Panc1 (cell line): ENCODE measurements around the gene BTBD17. TPM values are rescaled to one million over a fixed set of nuclear protein-coding genes. Genes with fewer than 3 reads are reported as not detected.

Experiments used
- ATAC-seq: fragments of 200-7000 bp; cut with Tn5 transposase; 2 replicates; pipeline ENCODE4 v1.9.1; 2020; ENCODE audit warnings: mild to moderate bottlenecking, moderate library complexity
- BruUV-seq: library from RNA; stranded (reverse); fragments of 400-500 nt; replicated peaks from 2 replicates; lab custom pipeline; 2021; lab: Mats Ljungman, UMichigan
- CTCF ChIA-PET: fragments of 300-600 bp; sonication (Branson Sonifier 250); formaldehyde crosslinking; loops from one replicate; lab custom pipeline; 2022; ENCODE audit warnings: antibody characterized with exemption; lab: Charles Lee
- POLR2A ChIA-PET: fragments of 300-600 bp; sonication (Branson Sonifier 250); formaldehyde crosslinking; loops from one replicate; lab custom pipeline; 2022; ENCODE audit warnings: antibody characterized with exemption; lab: Charles Lee
- DNase-seq: peaks from one replicate; pipeline ENCODE4 v3.0.0-alpha.2; 2010; ENCODE audit warnings: low read depth, low spot score
- H3K27ac ChIP-seq: 2 replicates; pipeline ENCODE4 v1.5.1; 2011; ENCODE audit warnings: mild to moderate bottlenecking, low read length, inconsistent platforms
- H3K27me3 ChIP-seq: fragments of 200-500 bp; sonication (Bioruptor generic); 2 replicates; pipeline ENCODE4 v1.6.0; 2014; ENCODE audit warnings: low read length, inconsistent platforms; ENCODE audit not compliant: control insufficient read depth, insufficient read depth
- H3K36me3 ChIP-seq: fragments of 200-500 bp; sonication (Bioruptor generic); 2 replicates; pipeline ENCODE4 v1.5.1; 2014; ENCODE audit warnings: inconsistent platforms, mild to moderate bottlenecking, low read length, moderate library complexity; ENCODE audit not compliant: control insufficient read depth, insufficient read depth
- H3K4me1 ChIP-seq: 2 replicates; pipeline ENCODE4 v1.5.1; 2011; ENCODE audit warnings: inconsistent platforms, mild to moderate bottlenecking, low read length, moderate library complexity; ENCODE audit not compliant: control insufficient read depth, insufficient read depth
- H3K4me3 ChIP-seq, 2 experiments: 2 replicates each; pipeline ENCODE4 v1.5.1; 2011 to 2012; ENCODE audit warnings: low read depth in 2 of 2, low read length in 2 of 2, mild to moderate bottlenecking in 2 of 2, inconsistent platforms in 1 of 2, moderate library complexity in 1 of 2
- H3K9me3 ChIP-seq: fragments of 200-500 bp; sonication (Bioruptor generic); 2 replicates; pipeline ENCODE4 v1.5.1; 2014; ENCODE audit warnings: low read depth, mild to moderate bottlenecking, inconsistent platforms, low read length, moderate library complexity; ENCODE audit not compliant: control insufficient read depth, insufficient read depth
- POLR2AphosphoS5 ChIP-seq: IDR thresholded peaks from 2 replicates; pipeline ENCODE4 v1.6.1; 2012; ENCODE audit warnings: mild to moderate bottlenecking, low read depth, low read length, moderate library complexity
- SIN3A ChIP-seq: IDR thresholded peaks from 2 replicates; pipeline ENCODE4 v1.6.1; 2012; ENCODE audit warnings: low read depth, mild to moderate bottlenecking, low read length, moderate library complexity, borderline replicate concordance; ENCODE audit not compliant: insufficient read depth
- TCF7L2 ChIP-seq: IDR thresholded peaks from 2 replicates; pipeline ENCODE4 v1.6.1; 2011; ENCODE audit warnings: mild to moderate bottlenecking, low read depth, low read length, inconsistent platforms
- in situ Hi-C: cut with HindIII; loops from 2 replicates; pipeline ENCODE4 v1.10.0; 2016; ENCODE audit warnings: low sequenced_read_pairs, low pct_unique_long_range_greater_than_20kb
- intact Hi-C: fragments of 100-400 bp; cut with micrococcal nuclease; formaldehyde crosslinking; loops from one replicate; pipeline ENCODE4 v1.10.0; 2022; ENCODE audit not compliant: unreplicated experiment
- total RNA-seq: library from RNA; stranded (reverse); gene quantifications from one replicate; pipeline ENCODE4 v1.2.1, GENCODE V29; 2021; ENCODE audit not compliant: unreplicated experiment
- TF ChIP-seq, protein P1 (sequence below), 2 experiments: IDR thresholded peaks; 2 replicates each; pipeline ENCODE4 v1.6.1; 2011 to 2012; ENCODE audit warnings: low read depth in 2 of 2, control low read depth in 1 of 2, low read length in 1 of 2, mild to moderate bottlenecking in 1 of 2, moderate library complexity in 1 of 2; ENCODE audit not compliant: insufficient read depth in 1 of 2
- TF ChIP-seq, protein P2 (sequence below): fragments of 450-650 bp; IDR thresholded peaks from 2 replicates; pipeline ENCODE4 v1.5.1; 2017; ENCODE audit warnings: mild to moderate bottlenecking

BTBD17 gene
- total RNA-seq, 1 experiment from 2014 or later: not detected

GRCh38 chr17:74309902-74310301 is 51.8 kb downstream of the BTBD17 start:
- H3K4me1 ChIP-seq: no peaks in the 10 kb centered on the region
- DNase-seq: no peak
- no peaks in the 10 kb centered on the region for H3K27me3 ChIP-seq
- intact Hi-C loops: loop anchor here (5.0 kb wide), 1 partner anchor 42 kb away; no protein-coding TSS in a partner anchor
- no peaks in the 10 kb centered on the region for H3K9me3 ChIP-seq
- POLR2A ChIA-PET: no interaction called here
- H3K36me3 ChIP-seq: no peaks in the 10 kb centered on the region
- CTCF ChIA-PET: no interaction called here
- in situ Hi-C loops: no loop called here
- ATAC-seq: no peak
- TF ChIP-seq POLR2AphosphoS5: no peak
- TF ChIP-seq SIN3A: no peak
- TF ChIP-seq, protein P1, sequence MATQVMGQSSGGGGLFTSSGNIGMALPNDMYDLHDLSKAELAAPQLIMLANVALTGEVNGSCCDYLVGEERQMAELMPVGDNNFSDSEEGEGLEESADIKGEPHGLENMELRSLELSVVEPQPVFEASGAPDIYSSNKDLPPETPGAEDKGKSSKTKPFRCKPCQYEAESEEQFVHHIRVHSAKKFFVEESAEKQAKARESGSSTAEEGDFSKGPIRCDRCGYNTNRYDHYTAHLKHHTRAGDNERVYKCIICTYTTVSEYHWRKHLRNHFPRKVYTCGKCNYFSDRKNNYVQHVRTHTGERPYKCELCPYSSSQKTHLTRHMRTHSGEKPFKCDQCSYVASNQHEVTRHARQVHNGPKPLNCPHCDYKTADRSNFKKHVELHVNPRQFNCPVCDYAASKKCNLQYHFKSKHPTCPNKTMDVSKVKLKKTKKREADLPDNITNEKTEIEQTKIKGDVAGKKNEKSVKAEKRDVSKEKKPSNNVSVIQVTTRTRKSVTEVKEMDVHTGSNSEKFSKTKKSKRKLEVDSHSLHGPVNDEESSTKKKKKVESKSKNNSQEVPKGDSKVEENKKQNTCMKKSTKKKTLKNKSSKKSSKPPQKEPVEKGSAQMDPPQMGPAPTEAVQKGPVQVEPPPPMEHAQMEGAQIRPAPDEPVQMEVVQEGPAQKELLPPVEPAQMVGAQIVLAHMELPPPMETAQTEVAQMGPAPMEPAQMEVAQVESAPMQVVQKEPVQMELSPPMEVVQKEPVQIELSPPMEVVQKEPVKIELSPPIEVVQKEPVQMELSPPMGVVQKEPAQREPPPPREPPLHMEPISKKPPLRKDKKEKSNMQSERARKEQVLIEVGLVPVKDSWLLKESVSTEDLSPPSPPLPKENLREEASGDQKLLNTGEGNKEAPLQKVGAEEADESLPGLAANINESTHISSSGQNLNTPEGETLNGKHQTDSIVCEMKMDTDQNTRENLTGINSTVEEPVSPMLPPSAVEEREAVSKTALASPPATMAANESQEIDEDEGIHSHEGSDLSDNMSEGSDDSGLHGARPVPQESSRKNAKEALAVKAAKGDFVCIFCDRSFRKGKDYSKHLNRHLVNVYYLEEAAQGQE (IDR thresholded peaks at IDR 0.05; ENCODE audit: insufficient read depth in 1 of 2, low read depth in 2 of 2, low read length in 1 of 2): no peak
- TF ChIP-seq, protein P2, sequence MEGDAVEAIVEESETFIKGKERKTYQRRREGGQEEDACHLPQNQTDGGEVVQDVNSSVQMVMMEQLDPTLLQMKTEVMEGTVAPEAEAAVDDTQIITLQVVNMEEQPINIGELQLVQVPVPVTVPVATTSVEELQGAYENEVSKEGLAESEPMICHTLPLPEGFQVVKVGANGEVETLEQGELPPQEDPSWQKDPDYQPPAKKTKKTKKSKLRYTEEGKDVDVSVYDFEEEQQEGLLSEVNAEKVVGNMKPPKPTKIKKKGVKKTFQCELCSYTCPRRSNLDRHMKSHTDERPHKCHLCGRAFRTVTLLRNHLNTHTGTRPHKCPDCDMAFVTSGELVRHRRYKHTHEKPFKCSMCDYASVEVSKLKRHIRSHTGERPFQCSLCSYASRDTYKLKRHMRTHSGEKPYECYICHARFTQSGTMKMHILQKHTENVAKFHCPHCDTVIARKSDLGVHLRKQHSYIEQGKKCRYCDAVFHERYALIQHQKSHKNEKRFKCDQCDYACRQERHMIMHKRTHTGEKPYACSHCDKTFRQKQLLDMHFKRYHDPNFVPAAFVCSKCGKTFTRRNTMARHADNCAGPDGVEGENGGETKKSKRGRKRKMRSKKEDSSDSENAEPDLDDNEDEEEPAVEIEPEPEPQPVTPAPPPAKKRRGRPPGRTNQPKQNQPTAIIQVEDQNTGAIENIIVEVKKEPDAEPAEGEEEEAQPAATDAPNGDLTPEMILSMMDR: no peak
- TF ChIP-seq TCF7L2: no peak
- H3K4me3 ChIP-seq: no peak overlapping the region
- no TSS peak for BruUV-seq
- H3K27ac ChIP-seq: no peak overlapping the region

GRCh38 chr17:74307984-74308773 is 53.5 kb downstream of the BTBD17 start:
- ChIA-PET CTCF (no interaction called here), POLR2A (no interaction called here)
- DNase-seq (no peak), ATAC-seq (no peak)
- no TSS peak for BruUV-seq
- H3K9me3 ChIP-seq: no peaks in the 10 kb centered on the region
- TF ChIP-seq SIN3A: no peak
- no peak for TF ChIP-seq POLR2AphosphoS5
- TF ChIP-seq, protein P2: no peak
- no peak for TF ChIP-seq TCF7L2
- TF ChIP-seq, protein P1 (IDR thresholded peaks at IDR 0.05; ENCODE audit: insufficient read depth in 1 of 2, low read depth in 2 of 2, low read length in 1 of 2): no peak
- in situ Hi-C loops: no loop called here
- H3K36me3 ChIP-seq: no peaks in the 10 kb centered on the region
- no peak overlapping the region for H3K4me3 ChIP-seq
- H3K27ac ChIP-seq: no peak overlapping the region
- intact Hi-C loops: loop anchor here (5.0 kb wide), 1 partner anchor 44 kb away; no protein-coding TSS in a partner anchor
- no peaks in the 10 kb centered on the region for H3K27me3 ChIP-seq
- H3K4me1 ChIP-seq: no peaks in the 10 kb centered on the region
